Activated CD4-positive, alpha-beta T cell treated with anti-CD3 and anti-CD28 coated beads, Interleukin-2, Interleukin-4, amounts not matched to agents 100 ng/mL and 50 ng/mL, durations not matched to agents 16 hours and 8 hours (primary cell): ENCODE data around the gene HOXA7.

ENCODE experiments used
- DNase-seq: peaks from one replicate; pipeline ENCODE4 v3.0.0-alpha.2; 2020; ENCODE audit warnings: low spot score

HOXA7 gene

GRCh38 chr7:27182285-27182841 lies 25.9 kb upstream of the HOXA7 start:
- DNase-seq, result no peak

GRCh38 chr7:27181795-27182275 lies 25.4 kb upstream of the HOXA7 start:
- no peak for DNase-seq

- DNase-seq, result no peak
Measured at GRCh38 chr7:27180431-27181420, 24.3 kb upstream of the HOXA7 start.

GRCh38 chr7:27179503-27180430 lies 23.3 kb upstream of the HOXA7 start:
- DNase-seq, result peak; percentile 62

- no peak for DNase-seq
Measured at GRCh38 chr7:27179030-27179429, 22.6 kb upstream of the HOXA7 start.

GRCh38 chr7:27178366-27178765 lies 21.9 kb upstream of the HOXA7 start:
- DNase-seq, result no peak

GRCh38 chr7:27177795-27178320 lies 21.4 kb upstream of the HOXA7 start:
- no peak for DNase-seq

- DNase-seq, result no peak
Measured at GRCh38 chr7:27176962-27177794, 20.7 kb upstream of the HOXA7 start.

- no peak for DNase-seq
Measured at GRCh38 chr7:27176524-27176845, 20.0 kb upstream of the HOXA7 start.

- no peak for DNase-seq
Measured at GRCh38 chr7:27175626-27176523, 19.4 kb upstream of the HOXA7 start.

- DNase-seq, result no peak
Measured at GRCh38 chr7:27174874-27175625, 18.6 kb upstream of the HOXA7 start.

- no peak for DNase-seq
Measured at GRCh38 chr7:27173956-27174873, 17.7 kb upstream of the HOXA7 start, which contains the start of gene HOXA10. Gene HOXA10, minus strand, starts transcription at chr7:27174320. Its CDS starts 14 bp downstream, at chr7:27174306.

- no peak for DNase-seq
Measured at GRCh38 chr7:27173511-27173955, 17.1 kb upstream of the HOXA7 start.

GRCh38 chr7:27172823-27173510 lies 16.5 kb upstream of the HOXA7 start:
- no peak for DNase-seq

- DNase-seq, result no peak
Measured at GRCh38 chr7:27172315-27172774, 15.9 kb upstream of the HOXA7 start.

GRCh38 chr7:27171637-27172314 lies 15.3 kb upstream of the HOXA7 start:
- DNase-seq, result no peak

- DNase-seq, result no peak
Measured at GRCh38 chr7:27171325-27171636, 14.8 kb upstream of the HOXA7 start.
